IPS-15b (cell line): Measurements from ENCODE around the gene ELP2.
"Not testable (repeated sequence)": the region's sequence is repeated elsewhere in the genome, so short reads cannot be mapped to it uniquely, and the experiment has no call there.

Experiments
- H3K27me3 ChIP-seq: one replicate; pipeline ENCODE4 v1.6.1; 2013; ENCODE audit warnings: low read length; ENCODE audit not compliant: control insufficient read depth, insufficient read depth
- H3K36me3 ChIP-seq: one replicate; pipeline ENCODE4 v1.6.1; 2013; ENCODE audit warnings: low read length; ENCODE audit not compliant: control insufficient read depth, insufficient read depth
- H3K4me1 ChIP-seq: one replicate; pipeline ENCODE4 v1.6.1; 2013; ENCODE audit warnings: mild to moderate bottlenecking, low read length; ENCODE audit not compliant: control insufficient read depth, insufficient read depth
- H3K4me3 ChIP-seq: one replicate; pipeline ENCODE4 v1.5.1; 2013; ENCODE audit warnings: low read depth, low read length
- H3K9ac ChIP-seq: one replicate; pipeline ENCODE4 v1.6.1; 2013; ENCODE audit warnings: low read depth, mild to moderate bottlenecking, low read length
- H3K9me3 ChIP-seq: one replicate; pipeline ENCODE4 v1.6.1; 2013; ENCODE audit warnings: mild to moderate bottlenecking, low read length; ENCODE audit not compliant: control insufficient read depth, insufficient read depth

Gene ELP2

GRCh38 chr18:36101943-36102342 is 27.8 kb upstream of the ELP2 start:
- Histone ChIP-seq H3K4me3 (no peak overlapping the region), H3K4me1 (no peaks in the 10 kb centered on the region), H3K27me3 (no peaks in the 10 kb centered on the region), H3K36me3 (no peaks in the 10 kb centered on the region), H3K9ac (no peak overlapping the region), H3K9me3 (peaks cover 2% of the 10 kb centered on the region)

- Histone ChIP-seq H3K9ac (no peak overlapping the region), H3K36me3 (no peaks in the 10 kb centered on the region), H3K4me1 (no peaks in the 10 kb centered on the region), H3K9me3 (peaks cover 2% of the 10 kb centered on the region), H3K27me3 (no peaks in the 10 kb centered on the region), H3K4me3 (no peak overlapping the region)
Measured at GRCh38 chr18:36104749-36105148, 24.9 kb upstream of the ELP2 start.

GRCh38 chr18:36107477-36107876 is 22.2 kb upstream of the ELP2 start:
- Histone ChIP-seq H3K9me3 (no peaks in the 10 kb centered on the region), H3K27me3 (no peaks in the 10 kb centered on the region), H3K4me3 (no peak overlapping the region), H3K9ac (no peak overlapping the region), H3K36me3 (peaks cover 3% of the 10 kb centered on the region), H3K4me1 (no peaks in the 10 kb centered on the region)

- Histone ChIP-seq H3K9ac (no peak overlapping the region), H3K4me1 (no peaks in the 10 kb centered on the region), H3K9me3 (no peaks in the 10 kb centered on the region), H3K27me3 (no peaks in the 10 kb centered on the region), H3K4me3 (no peak overlapping the region), H3K36me3 (peaks cover 3% of the 10 kb centered on the region)
Measured at GRCh38 chr18:36108196-36108595, 21.5 kb upstream of the ELP2 start.

- H3K4me3 ChIP-seq = no peak overlapping the region
- H3K9ac ChIP-seq = no peak overlapping the region
- peaks cover 3% of the 10 kb centered on the region for H3K36me3 ChIP-seq
- H3K9me3 ChIP-seq = no peaks in the 10 kb centered on the region
- no peaks in the 10 kb centered on the region for H3K4me1 ChIP-seq
- no peaks in the 10 kb centered on the region for H3K27me3 ChIP-seq
Measured at GRCh38 chr18:36108601-36109000, 21.1 kb upstream of the ELP2 start.

GRCh38 chr18:36109737-36110136 is 20.0 kb upstream of the ELP2 start:
- no peaks in the 10 kb centered on the region for H3K9me3 ChIP-seq
- no peaks in the 10 kb centered on the region for H3K27me3 ChIP-seq
- no peak overlapping the region for H3K9ac ChIP-seq
- no peaks in the 10 kb centered on the region for H3K4me1 ChIP-seq
- H3K4me3 ChIP-seq = no peak overlapping the region
- peaks cover 3% of the 10 kb centered on the region for H3K36me3 ChIP-seq

GRCh38 chr18:36112302-36112701 is 17.4 kb upstream of the ELP2 start:
- H3K9me3 ChIP-seq = no peaks in the 10 kb centered on the region
- no peaks in the 10 kb centered on the region for H3K27me3 ChIP-seq
- H3K4me3 ChIP-seq = no peak overlapping the region
- no peaks in the 10 kb centered on the region for H3K4me1 ChIP-seq
- peaks cover 3% of the 10 kb centered on the region for H3K36me3 ChIP-seq
- H3K9ac ChIP-seq = no peak overlapping the region

GRCh38 chr18:36114251-36114650 is 15.4 kb upstream of the ELP2 start:
- Histone ChIP-seq H3K9ac (no peak overlapping the region), H3K4me3 (no peak overlapping the region), H3K4me1 (no peaks in the 10 kb centered on the region), H3K27me3 (no peaks in the 10 kb centered on the region), H3K36me3 (peaks cover 3% of the 10 kb centered on the region), H3K9me3 (no peaks in the 10 kb centered on the region)

GRCh38 chr18:36114738-36115137 is 15.0 kb upstream of the ELP2 start:
- no peaks in the 10 kb centered on the region for H3K4me1 ChIP-seq
- no peaks in the 10 kb centered on the region for H3K9me3 ChIP-seq
- peaks cover 3% of the 10 kb centered on the region for H3K36me3 ChIP-seq
- H3K9ac ChIP-seq = no peak overlapping the region
- no peak overlapping the region for H3K4me3 ChIP-seq
- H3K27me3 ChIP-seq = no peaks in the 10 kb centered on the region

GRCh38 chr18:36116771-36117170 is 12.9 kb upstream of the ELP2 start:
- not testable (repeated sequence) for H3K4me3 ChIP-seq, H3K9me3 ChIP-seq, H3K27me3 ChIP-seq, H3K4me1 ChIP-seq, H3K9ac ChIP-seq, H3K36me3 ChIP-seq

- no peaks in the 10 kb centered on the region for H3K36me3 ChIP-seq
- no peak overlapping the region for H3K4me3 ChIP-seq
- no peak overlapping the region for H3K9ac ChIP-seq
- H3K4me1 ChIP-seq = no peaks in the 10 kb centered on the region
- H3K27me3 ChIP-seq = no peaks in the 10 kb centered on the region
- H3K9me3 ChIP-seq = no peaks in the 10 kb centered on the region
Measured at GRCh38 chr18:36120297-36120696, 9.4 kb upstream of the ELP2 start.

GRCh38 chr18:36124841-36125240 is 4.9 kb upstream of the ELP2 start:
- Histone ChIP-seq H3K27me3 (no peaks in the 10 kb centered on the region), H3K4me1 (no peaks in the 10 kb centered on the region), H3K9me3 (no peaks in the 10 kb centered on the region), H3K9ac (no peak overlapping the region), H3K36me3 (no peaks in the 10 kb centered on the region), H3K4me3 (no peak overlapping the region)

- Histone ChIP-seq H3K36me3 (no peaks in the 10 kb centered on the region), H3K9ac (no peak overlapping the region), H3K9me3 (no peaks in the 10 kb centered on the region), H3K4me3 (no peak overlapping the region), H3K4me1 (no peaks in the 10 kb centered on the region), H3K27me3 (no peaks in the 10 kb centered on the region)
Measured at GRCh38 chr18:36126668-36127067, 3.0 kb upstream of the ELP2 start.
